ENCODE results near the gene LRRC63.

Gene LRRC63

DNA sequence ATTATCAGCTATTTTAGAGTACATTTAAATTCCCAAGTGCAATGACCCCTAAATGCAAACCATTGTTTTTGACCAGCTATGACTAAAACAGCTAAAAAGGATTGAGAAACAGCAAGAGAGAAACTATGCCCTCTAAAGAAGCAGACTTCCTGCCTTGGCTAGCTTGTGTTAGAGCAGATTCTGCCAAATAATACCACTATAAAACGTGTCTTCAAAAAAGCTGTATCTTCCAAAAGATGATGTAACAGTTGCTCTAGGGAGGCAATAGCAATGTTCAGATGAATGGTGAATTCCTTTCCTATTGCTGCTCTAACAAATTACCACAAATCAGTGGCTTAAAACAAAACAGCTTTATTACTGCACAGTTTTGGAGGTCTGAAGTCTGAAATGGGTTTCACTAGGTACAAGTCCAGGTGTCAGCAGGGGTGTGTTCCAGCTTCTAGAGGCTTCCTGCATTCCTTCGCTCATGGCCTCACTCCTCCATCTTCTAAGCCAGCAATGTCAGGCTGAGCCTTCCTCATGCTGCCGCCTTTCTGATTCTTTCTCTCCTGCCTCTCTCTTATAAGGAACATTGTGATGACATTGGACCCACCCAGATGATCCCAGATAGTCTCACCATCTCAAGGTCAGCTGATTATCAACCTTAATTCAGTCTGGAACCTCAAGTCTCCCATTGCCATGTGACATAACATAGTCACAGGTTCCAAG, 84.5 kb downstream of the LRRC63 start:
- DNase-seq (ENCODE audit: insufficient read length): no peak
- TF ChIP-seq TAF1 (IDR thresholded peaks at IDR 0.05; ENCODE audit: borderline replicate concordance, low read depth, low read length): no peak
- no peak for TF ChIP-seq POLR2AphosphoS5 (IDR thresholded peaks at IDR 0.05; ENCODE audit: low read depth, low read length)
- TF ChIP-seq POLR2A (IDR thresholded peaks at IDR 0.05; ENCODE audit: low read depth, low read length): no peak
- peak; percentile 21 for FAIRE-seq

DNA sequence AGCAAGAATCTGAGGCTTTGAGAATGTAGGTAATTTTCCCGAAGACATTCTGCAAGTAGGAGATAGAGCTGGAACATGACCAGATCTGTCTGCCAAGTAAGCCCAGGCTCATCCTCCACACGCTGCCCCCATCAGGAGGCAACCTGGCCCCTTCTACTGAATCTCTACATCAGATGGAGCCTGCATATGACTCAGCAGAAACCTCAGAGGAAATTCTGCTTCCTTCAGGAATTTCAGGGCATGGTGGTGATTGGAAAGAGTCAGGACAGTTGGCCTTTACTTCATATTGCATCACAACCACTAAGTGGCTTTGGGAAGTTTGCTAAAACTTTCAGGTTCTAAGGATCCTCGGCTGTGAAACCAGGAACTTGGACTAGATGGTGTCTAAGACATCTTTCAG, 85.2 kb downstream of the LRRC63 start:
- DNase-seq (ENCODE audit: insufficient read length): no peak
- TF ChIP-seq TAF1 (IDR thresholded peaks at IDR 0.05; ENCODE audit: borderline replicate concordance, low read depth, low read length) (no peak), POLR2A (IDR thresholded peaks at IDR 0.05; ENCODE audit: low read depth, low read length) (no peak), POLR2AphosphoS5 (IDR thresholded peaks at IDR 0.05; ENCODE audit: low read depth, low read length) (no peak)
- no peak for FAIRE-seq

DNA sequence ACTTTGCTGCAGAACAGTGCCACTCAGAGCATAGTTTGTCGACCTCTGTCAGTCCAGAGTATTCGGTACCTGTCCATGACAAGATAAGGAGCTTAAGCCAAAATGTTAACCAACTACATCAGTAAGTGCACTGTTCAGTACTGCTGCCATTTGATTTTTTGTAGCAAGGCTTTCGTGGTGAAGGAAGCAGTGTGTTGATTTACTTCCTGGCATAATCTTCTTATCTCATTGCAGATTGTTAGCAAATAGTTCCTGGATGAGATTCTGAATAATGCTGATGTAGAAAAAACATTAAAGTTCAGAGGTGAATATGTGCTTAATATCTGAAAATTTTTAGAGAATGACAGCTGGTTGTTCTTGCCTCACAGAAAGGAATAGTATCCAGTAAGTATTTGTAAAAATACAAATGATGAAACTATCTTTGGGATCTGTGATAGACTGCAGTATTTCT, 85.7 kb downstream of the LRRC63 start:
- FAIRE-seq (peak; percentile 14), DNase-seq (ENCODE audit: insufficient read length) (no peak)
- TF ChIP-seq TAF1 (IDR thresholded peaks at IDR 0.05; ENCODE audit: borderline replicate concordance, low read depth, low read length): no peak
- TF ChIP-seq POLR2AphosphoS5 (IDR thresholded peaks at IDR 0.05; ENCODE audit: low read depth, low read length): no peak
- no peak for TF ChIP-seq POLR2A (IDR thresholded peaks at IDR 0.05; ENCODE audit: low read depth, low read length)

DNA sequence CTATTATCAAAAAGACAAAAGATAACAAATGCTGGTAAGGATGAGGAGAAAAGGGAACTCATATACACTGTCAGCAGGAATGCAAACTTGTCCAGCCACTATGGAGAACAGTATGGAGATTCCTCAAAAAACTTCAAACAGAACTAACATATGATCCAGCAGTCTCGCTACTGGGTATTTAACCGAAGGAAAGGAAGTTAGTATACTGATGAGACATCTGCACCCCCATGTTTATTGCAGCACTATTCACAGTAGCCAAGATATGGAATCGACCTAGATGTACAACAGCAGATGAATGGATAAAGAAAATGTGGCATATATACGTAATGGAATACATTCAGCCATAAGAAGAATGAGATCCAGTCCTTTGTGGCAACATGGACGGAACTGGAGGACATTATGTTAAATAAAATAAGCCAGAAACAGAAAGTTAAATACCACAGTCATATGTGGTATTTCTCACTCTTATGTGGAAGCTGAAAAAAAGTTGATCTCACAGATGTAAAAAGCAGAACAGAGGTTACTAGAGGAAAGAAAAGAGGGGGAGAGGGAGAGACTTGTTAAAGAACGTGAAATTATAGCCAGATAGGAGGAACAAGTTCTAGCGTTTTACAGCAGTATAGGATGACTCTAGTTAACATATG, 92.1 kb downstream of the LRRC63 start:
- TF ChIP-seq POLR2A (IDR thresholded peaks at IDR 0.05; ENCODE audit: low read depth, low read length) (no peak), TAF1 (IDR thresholded peaks at IDR 0.05; ENCODE audit: borderline replicate concordance, low read depth, low read length) (no peak), POLR2AphosphoS5 (IDR thresholded peaks at IDR 0.05; ENCODE audit: low read depth, low read length) (no peak)
- FAIRE-seq: peak; percentile 14
- DNase-seq (ENCODE audit: insufficient read length): no peak

DNA sequence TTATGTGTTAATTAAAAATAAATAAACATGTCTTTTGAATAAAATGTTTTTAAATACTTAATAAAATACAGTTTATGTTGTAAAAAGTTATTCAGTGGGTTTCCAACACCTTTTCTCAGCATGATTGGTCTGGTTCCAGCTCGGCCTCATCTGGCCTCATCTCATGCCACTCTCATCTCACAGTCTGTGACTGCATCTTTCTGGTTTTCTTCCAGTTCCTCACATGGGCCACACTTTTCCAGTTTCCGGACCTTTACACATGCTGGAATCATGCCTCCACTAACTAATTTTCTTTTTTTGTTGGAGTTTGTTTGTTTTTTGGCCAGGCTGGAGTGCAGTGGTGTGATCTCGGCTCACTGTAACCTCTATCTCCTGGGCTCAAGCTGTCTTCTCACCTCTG, 92.8 kb downstream of the LRRC63 start:
- TF ChIP-seq POLR2AphosphoS5 (IDR thresholded peaks at IDR 0.05; ENCODE audit: low read depth, low read length): no peak
- no peak for TF ChIP-seq POLR2A (IDR thresholded peaks at IDR 0.05; ENCODE audit: low read depth, low read length)
- TF ChIP-seq TAF1 (IDR thresholded peaks at IDR 0.05; ENCODE audit: borderline replicate concordance, low read depth, low read length): no peak
- DNase-seq (ENCODE audit: insufficient read length): no peak
- no peak for FAIRE-seq

DNA sequence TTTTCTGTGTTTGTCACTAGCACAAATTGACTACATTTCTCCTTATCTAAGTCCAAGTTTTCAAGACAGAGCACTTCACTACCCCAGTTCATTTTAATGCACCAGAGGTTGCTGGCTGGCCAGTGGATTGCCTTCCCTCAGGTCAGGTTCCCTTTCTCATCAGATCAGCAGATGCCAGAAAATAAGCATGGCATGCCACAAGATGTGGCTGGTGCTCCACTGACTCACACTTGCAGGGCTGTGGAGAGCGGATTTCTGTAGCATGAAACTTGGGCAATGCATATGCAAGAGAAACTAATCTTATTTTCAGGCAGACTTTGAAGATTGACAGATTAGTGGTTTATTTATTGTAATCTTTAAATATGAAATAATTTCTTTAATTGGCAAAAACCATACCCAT, 95.8 kb downstream of the LRRC63 start:
- no peak for DNase-seq (ENCODE audit: insufficient read length)
- no peak for TF ChIP-seq POLR2A (IDR thresholded peaks at IDR 0.05; ENCODE audit: low read depth, low read length)
- no peak for TF ChIP-seq POLR2AphosphoS5 (IDR thresholded peaks at IDR 0.05; ENCODE audit: low read depth, low read length)
- no peak for TF ChIP-seq TAF1 (IDR thresholded peaks at IDR 0.05; ENCODE audit: borderline replicate concordance, low read depth, low read length)
- no peak for FAIRE-seq

DNA sequence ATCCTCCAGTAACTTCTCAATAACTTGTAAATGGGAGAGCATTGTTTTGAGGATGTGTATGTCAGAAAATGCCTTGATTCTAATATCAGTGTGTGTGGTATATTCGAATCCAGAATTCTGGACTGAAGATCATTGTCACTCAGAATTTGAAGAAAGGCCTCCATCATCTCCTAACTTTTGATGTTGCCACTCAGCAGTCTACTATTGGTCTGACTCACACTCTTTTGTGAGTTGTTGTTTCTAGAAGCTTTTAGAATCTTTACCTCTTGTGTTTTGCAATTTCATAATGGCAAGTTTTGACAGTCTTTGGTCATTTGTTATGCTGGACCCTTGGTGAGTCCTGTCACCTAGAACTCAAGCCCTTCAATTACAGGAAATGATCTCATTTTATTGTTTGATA, 98.3 kb downstream of the LRRC63 start:
- FAIRE-seq: no peak
- TF ChIP-seq POLR2A (IDR thresholded peaks at IDR 0.05; ENCODE audit: low read depth, low read length) (no peak), TAF1 (IDR thresholded peaks at IDR 0.05; ENCODE audit: borderline replicate concordance, low read depth, low read length) (no peak), POLR2AphosphoS5 (IDR thresholded peaks at IDR 0.05; ENCODE audit: low read depth, low read length) (no peak)
- DNase-seq (ENCODE audit: insufficient read length): no peak

DNA sequence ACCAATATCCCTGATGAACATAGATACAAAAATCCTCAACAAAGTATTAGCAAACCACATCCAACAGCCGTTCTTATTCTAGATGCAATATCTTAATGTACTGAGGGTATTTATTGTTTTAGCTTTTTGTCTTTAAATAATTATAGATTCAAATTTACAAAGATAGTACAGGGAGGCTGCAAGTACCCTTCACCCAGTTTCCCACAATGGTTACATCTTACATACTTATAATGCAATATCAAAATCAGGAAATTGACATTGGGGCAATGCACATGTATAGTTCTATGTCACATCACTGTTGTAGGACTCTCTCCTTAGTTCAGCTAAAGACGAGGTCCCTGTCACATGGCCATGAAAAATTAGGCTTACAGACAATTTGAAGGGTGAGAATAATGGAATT, 99.5 kb downstream of the LRRC63 start:
- DNase-seq (ENCODE audit: insufficient read length) (no peak), FAIRE-seq (no peak)
- no peak for TF ChIP-seq TAF1 (IDR thresholded peaks at IDR 0.05; ENCODE audit: borderline replicate concordance, low read depth, low read length)
- TF ChIP-seq POLR2A (IDR thresholded peaks at IDR 0.05; ENCODE audit: low read depth, low read length): no peak
- TF ChIP-seq POLR2AphosphoS5 (IDR thresholded peaks at IDR 0.05; ENCODE audit: low read depth, low read length): no peak

DNA sequence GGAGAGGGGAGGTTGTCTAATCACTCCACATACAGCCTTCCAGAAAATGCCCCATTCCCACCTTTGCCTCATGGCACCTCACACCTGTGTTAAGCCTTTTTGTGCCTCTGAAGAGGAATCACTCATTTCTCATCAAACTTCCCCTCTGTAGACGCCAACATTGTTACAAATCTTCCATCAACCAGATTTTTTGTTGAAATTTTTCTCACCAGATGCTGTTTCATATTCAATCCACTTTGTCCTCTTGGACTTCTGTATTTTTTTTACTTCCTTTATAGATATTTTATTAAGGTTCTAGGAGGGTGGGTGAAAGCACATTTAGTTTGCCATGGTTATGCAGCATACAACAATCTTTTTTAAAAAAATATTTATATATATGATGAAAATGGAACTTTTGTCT, 101.3 kb downstream of the LRRC63 start:
- no peak for TF ChIP-seq TAF1 (IDR thresholded peaks at IDR 0.05; ENCODE audit: borderline replicate concordance, low read depth, low read length)
- TF ChIP-seq POLR2AphosphoS5 (IDR thresholded peaks at IDR 0.05; ENCODE audit: low read depth, low read length): no peak
- TF ChIP-seq POLR2A (IDR thresholded peaks at IDR 0.05; ENCODE audit: low read depth, low read length): no peak
- FAIRE-seq (no peak), DNase-seq (ENCODE audit: insufficient read length) (no peak)

DNA sequence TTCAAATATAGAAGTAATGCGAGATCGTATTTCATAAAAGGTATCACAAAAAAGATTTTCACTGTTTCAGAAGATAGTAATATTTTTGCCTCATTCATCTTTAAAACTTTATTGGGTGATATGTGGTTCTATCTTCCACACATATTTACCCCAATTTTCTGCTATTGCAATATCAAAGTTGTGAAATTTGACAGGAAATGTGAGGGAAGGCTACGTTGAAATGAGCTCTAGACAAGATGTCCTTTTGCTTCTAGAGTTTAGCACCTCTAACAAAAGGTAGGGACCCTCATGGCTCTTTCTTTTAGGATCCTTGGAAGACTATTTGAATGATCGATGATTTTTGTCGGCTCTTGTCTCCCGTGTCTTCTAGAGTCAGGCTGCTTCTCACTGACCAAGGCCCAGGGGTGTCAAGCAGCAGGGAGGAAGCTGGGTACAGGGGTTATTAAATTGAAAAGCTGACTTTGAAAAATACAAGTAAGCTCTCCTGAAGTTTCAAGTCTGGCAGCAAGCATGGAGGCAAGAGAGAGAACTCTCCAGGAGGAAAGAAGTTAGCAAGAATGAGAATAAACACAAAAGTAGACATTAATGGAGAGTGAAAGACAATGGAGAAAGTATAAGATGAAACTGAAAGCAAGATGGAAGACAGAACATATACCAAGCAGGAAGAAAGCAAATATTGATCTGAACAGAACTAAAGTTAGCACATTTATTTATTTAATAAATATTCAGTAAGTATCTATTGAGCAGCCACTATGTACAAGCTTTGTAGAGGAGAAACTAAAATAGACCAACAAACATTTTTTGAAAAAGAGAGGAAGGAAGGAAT, 101.9 kb downstream of the LRRC63 start:
- TF ChIP-seq POLR2A (IDR thresholded peaks at IDR 0.05; ENCODE audit: low read depth, low read length) (no peak), TAF1 (IDR thresholded peaks at IDR 0.05; ENCODE audit: borderline replicate concordance, low read depth, low read length) (no peak), POLR2AphosphoS5 (IDR thresholded peaks at IDR 0.05; ENCODE audit: low read depth, low read length) (no peak)
- DNase-seq (ENCODE audit: insufficient read length) (no peak), FAIRE-seq (no peak)

DNA sequence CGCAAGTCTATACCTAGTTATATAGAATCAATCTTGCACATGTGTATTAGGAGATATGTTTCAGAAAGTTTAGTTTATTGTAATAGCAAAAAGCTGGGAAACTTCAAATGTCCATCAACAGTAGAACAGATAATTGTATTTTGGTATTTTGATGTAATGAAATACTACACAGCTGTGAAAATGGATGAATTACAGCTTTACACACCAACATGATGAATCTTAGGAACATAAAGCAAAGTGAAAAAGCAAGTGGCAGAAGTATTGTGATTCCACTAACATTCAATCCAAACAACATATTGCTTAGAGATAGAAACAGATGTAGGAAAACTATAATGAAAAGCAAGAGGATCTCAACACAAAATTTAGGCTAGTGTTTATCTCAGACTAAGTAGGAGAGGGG, 102.9 kb downstream of the LRRC63 start:
- FAIRE-seq (no peak), DNase-seq (ENCODE audit: insufficient read length) (no peak)
- TF ChIP-seq POLR2AphosphoS5 (IDR thresholded peaks at IDR 0.05; ENCODE audit: low read depth, low read length): no peak
- TF ChIP-seq POLR2A (IDR thresholded peaks at IDR 0.05; ENCODE audit: low read depth, low read length): no peak

All from GM12892 (cell line).